SK-N-SH (cell line): ENCODE measurements around the gene MBTPS1. TPM values are rescaled to one million over a fixed set of nuclear protein-coding genes. Genes with fewer than 3 reads are reported as not detected.

Source experiments
- CTCF ChIA-PET: fragments of 300-600, 350-600 bp; formaldehyde crosslinking; extraction: SDS; loops from one replicate; lab custom pipeline; 2021; lab: Yijun Ruan, JAX
- POLR2A ChIA-PET: fragments of 350-600 bp; sonication (Branson Sonifier 250); formaldehyde crosslinking; extraction: SDS; loops from one replicate; lab custom pipeline; 2020; ENCODE audit warnings: antibody characterized with exemption, inconsistent platforms; lab: Yijun Ruan, JAX
- DNase-seq: peaks from one replicate; pipeline ENCODE4 v3.0.0; 2012
- H2AFZ ChIP-seq: fragments of 200-600 bp; sonication (generic); 2 replicates; pipeline ENCODE4 v1.8.1; 2016; ENCODE audit warnings: antibody characterized with exemption, mild to moderate bottlenecking, low read depth
- H3F3A ChIP-seq: fragments of 200-600 bp; sonication (generic); replicated peaks from 2 replicates; pipeline ENCODE3; 2016; ENCODE audit warnings: antibody characterized with exemption, mild to moderate bottlenecking; ENCODE audit not compliant: insufficient read depth
- H3K27ac ChIP-seq, 2 experiments: fragments of 200-500 bp in 1 of 2; fragments of 200-600 bp in 1 of 2; sonication (Bioruptor generic) in 1 of 2; sonication (generic), shearing (Covaris generic) in 1 of 2; 2 replicates each; pipeline versions ENCODE4 v1.5.1 to v1.6.1; 2014 to 2016; ENCODE audit warnings: low read depth in 2 of 2, inconsistent platforms in 1 of 2, low read length in 1 of 2, mild to moderate bottlenecking in 1 of 2, mixed read lengths in 1 of 2
- H3K27me3 ChIP-seq: fragments of 200-600 bp; sonication (generic), shearing (Covaris generic); 2 replicates; pipeline ENCODE4 v1.6.1; 2016; ENCODE audit warnings: mixed run types; ENCODE audit not compliant: insufficient read depth
- H3K36me3 ChIP-seq, 2 experiments: fragments of 200-500 bp in 1 of 2; fragments of 200-600 bp in 1 of 2; sonication (Bioruptor generic) in 1 of 2; sonication (generic) in 1 of 2; replicated peaks in 1 of 2; 2 replicates each; pipeline versions ENCODE3 to v1.5.1; 2014 to 2016; ENCODE audit warnings: low read length in 1 of 2, mild to moderate bottlenecking in 1 of 2; ENCODE audit not compliant: insufficient read depth in 2 of 2, control insufficient read depth in 1 of 2
- H3K4me1 ChIP-seq, 2 experiments: fragments of 200-500 bp in 1 of 2; fragments of 200-600 bp in 1 of 2; sonication (Bioruptor generic) in 1 of 2; sonication (generic), shearing (Covaris generic) in 1 of 2; 2 replicates each; pipeline versions ENCODE4 v1.5.1 to v1.6.1; 2014 to 2016; ENCODE audit warnings: low read depth in 1 of 2, low read length in 1 of 2, mixed run types in 1 of 2; ENCODE audit not compliant: insufficient read depth in 2 of 2, control insufficient read depth in 1 of 2
- H3K4me2 ChIP-seq: fragments of 200-600 bp; sonication (generic), shearing (Covaris generic); 2 replicates; pipeline ENCODE4 v1.6.1; 2017; ENCODE audit warnings: mixed run types
- H3K4me3 ChIP-seq, 2 experiments: fragments of 200-500 bp in 1 of 2; fragments of 200-600 bp in 1 of 2; sonication (Bioruptor generic) in 1 of 2; sonication (generic), shearing (Covaris generic) in 1 of 2; 2 replicates each; pipeline versions ENCODE4 v1.5.1 to v1.8.1; 2014 to 2016; ENCODE audit warnings: low read depth in 2 of 2, inconsistent platforms in 1 of 2, low read length in 1 of 2, mild to moderate bottlenecking in 1 of 2, mixed read lengths in 1 of 2, moderate library complexity in 1 of 2
- H3K79me2 ChIP-seq: fragments of 200-600 bp; sonication (generic); 2 replicates; pipeline ENCODE4 v1.8.1; 2017; ENCODE audit warnings: mild to moderate bottlenecking; ENCODE audit not compliant: insufficient read depth
- H3K9ac ChIP-seq: fragments of 200-600 bp; sonication (generic); 2 replicates; pipeline ENCODE4 v1.6.1; 2017; ENCODE audit warnings: mixed run types
- H3K9me2 ChIP-seq: fragments of 200-600 bp; sonication (generic); 2 replicates; pipeline ENCODE4 v1.6.1; 2017; ENCODE audit warnings: mixed run types
- H3K9me3 ChIP-seq: fragments of 200-600 bp; sonication (generic); 2 replicates; pipeline ENCODE4 v1.6.1; 2017; ENCODE audit warnings: mixed run types, mild to moderate bottlenecking, moderate library complexity
- H4K20me1 ChIP-seq: fragments of 200-600 bp; sonication (generic); 2 replicates; pipeline ENCODE4 v1.6.1; 2017; ENCODE audit warnings: mild to moderate bottlenecking, mixed run types; ENCODE audit not compliant: insufficient read depth
- CHD2 ChIP-seq: fragments of 150-350 bp; IDR thresholded peaks from 2 replicates; pipeline ENCODE4 v1.6.1; 2018; ENCODE audit warnings: low read length; ENCODE audit not compliant: partially characterized antibody
- FOXJ3 ChIP-seq: sonication (generic); formaldehyde crosslinking; IDR thresholded peaks from 2 replicates; pipeline ENCODE4 v1.5.1; 2020; ENCODE audit warnings: mild to moderate bottlenecking, missing genetic modification reagents
- GABPA ChIP-seq: IDR thresholded peaks from 2 replicates; pipeline ENCODE4 v1.4.0; 2012; ENCODE audit warnings: low read depth, mild to moderate bottlenecking
- JUND ChIP-seq: IDR thresholded peaks from 2 replicates; pipeline ENCODE4 v1.4.0; 2012
- MEF2A ChIP-seq: IDR thresholded peaks from 2 replicates; pipeline ENCODE4 v1.4.0; 2012; ENCODE audit warnings: low read depth, borderline replicate concordance
- MXI1 ChIP-seq: IDR thresholded peaks from 2 replicates; pipeline ENCODE4 v1.6.1; 2012; ENCODE audit warnings: mild to moderate bottlenecking, low read depth, low read length, improper control_type of control experiment
- POLR2AphosphoS5 ChIP-seq: IDR thresholded peaks from 2 replicates; pipeline ENCODE4 v1.6.1; 2012; ENCODE audit warnings: low read depth, low read length
- RAD21 ChIP-seq: IDR thresholded peaks from 2 replicates; pipeline ENCODE4 v1.6.1; 2012; ENCODE audit warnings: mild to moderate bottlenecking, low read length
- RCOR1 ChIP-seq: fragments of 150-350 bp; IDR thresholded peaks from 2 replicates; pipeline ENCODE4 v1.6.1; 2017; ENCODE audit warnings: antibody characterized with exemption, low read length
- RFX5 ChIP-seq: IDR thresholded peaks from 2 replicates; pipeline ENCODE4 v1.6.1; 2012; ENCODE audit warnings: mild to moderate bottlenecking, improper control_type of control experiment, low read length
- TAF1 ChIP-seq: IDR thresholded peaks from 2 replicates; pipeline ENCODE4 v1.6.1; 2012; ENCODE audit warnings: low read depth, mild to moderate bottlenecking, low read length, moderate library complexity, borderline replicate concordance
- TEAD4 ChIP-seq: IDR thresholded peaks from 2 replicates; pipeline ENCODE4 v1.4.0; 2012; ENCODE audit warnings: mild to moderate bottlenecking, borderline replicate concordance; ENCODE audit not compliant: insufficient read depth
- YY1 ChIP-seq: IDR thresholded peaks from 2 replicates; pipeline ENCODE4 v1.4.0; 2012; ENCODE audit warnings: low read depth, mild to moderate bottlenecking
- WGBS: methylation state at CpG from one replicate; pipeline ENCODE4 v1.1.6; 2017; ENCODE audit warnings: low lambda C conversion rate; 5-methylcytosine and 5-hydroxymethylcytosine counted together
- polyA plus RNA-seq, 3 experiments: library from polyadenylated mRNA; depleted of rRNA; stranded (reverse); fragments of >200 nt; gene quantifications; 2 replicates each; pipeline ENCODE4 v1.2.3, GENCODE V29; 2012
- TF ChIP-seq, protein P1 (sequence below): IDR thresholded peaks from 2 replicates; pipeline ENCODE4 v1.4.0; 2012; ENCODE audit warnings: low read depth, borderline replicate concordance
- TF ChIP-seq, protein P2 (sequence below): IDR thresholded peaks from 2 replicates; pipeline ENCODE4 v1.4.0; 2012; ENCODE audit warnings: low read depth
- TF ChIP-seq, protein P3 (sequence below): fragments of 150-350 bp; IDR thresholded peaks from 2 replicates; pipeline ENCODE4 v1.6.1; 2016; ENCODE audit warnings: mild to moderate bottlenecking, low read depth, low read length
- TF ChIP-seq, protein P4 (sequence below): fragments of 200-600 bp; sonication (generic); IDR thresholded peaks from 2 replicates; pipeline ENCODE4 v1.6.1; 2017; ENCODE audit warnings: antibody characterized with exemption, mild to moderate bottlenecking, moderate library complexity

The MBTPS1 gene
- polyA plus RNA-seq, 1 of the 3 experiments (the other 2 are of a cell fraction) = 84.9 TPM

DNA sequence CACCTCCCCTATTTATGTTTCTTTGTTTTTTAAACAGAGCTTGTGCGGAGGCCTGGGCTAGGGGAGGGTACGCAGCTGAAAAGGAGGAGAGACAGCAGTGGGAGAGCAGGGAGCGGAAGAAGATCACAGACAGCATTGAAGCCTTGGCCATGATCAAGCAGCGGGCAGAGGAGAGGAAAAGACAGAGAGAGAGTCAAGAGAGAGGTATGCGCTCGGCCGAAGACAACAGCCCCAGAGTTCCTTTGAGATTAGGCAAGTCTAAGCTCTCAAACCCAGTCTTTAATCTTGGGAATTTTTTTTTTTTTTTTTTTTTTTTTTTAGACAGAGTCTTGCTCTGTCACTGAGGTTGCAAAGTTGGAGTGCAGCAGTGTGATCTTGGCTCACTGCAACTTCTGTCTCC, 49.0 kb upstream of the MBTPS1 start:
- ChIA-PET CTCF (interaction anchor here (1.0 to 2.5 kb wide), 3 partner anchors 10 to 91 kb away, joined by 3 to 17 read pairs (median 15); partner anchors contain the start of gene TAF1C), POLR2A (no interaction called here)
- peaks cover 46% of the 10 kb centered on the region for H3K27me3 ChIP-seq
- H3K9me3 ChIP-seq = no peaks in the 10 kb centered on the region
- H3K9me2 ChIP-seq = no peaks in the 10 kb centered on the region
- H3K9ac ChIP-seq = no peak overlapping the region
- no peaks in the 10 kb centered on the region for H3K79me2 ChIP-seq
- DNase-seq = no peak
- no peak overlapping the region for H3K27ac ChIP-seq
- no peak overlapping the region for H3K4me3 ChIP-seq
- no peaks in the 10 kb centered on the region for H3F3A ChIP-seq
- no peaks in the 10 kb centered on the region for H3K4me1 ChIP-seq
- H2AFZ ChIP-seq = no peak overlapping the region
- WGBS = 92% methylated on average over 7 of the region's 7 CpGs
- H3K36me3 ChIP-seq = no peaks in the 10 kb centered on the region
- TF ChIP-seq, protein P1, sequence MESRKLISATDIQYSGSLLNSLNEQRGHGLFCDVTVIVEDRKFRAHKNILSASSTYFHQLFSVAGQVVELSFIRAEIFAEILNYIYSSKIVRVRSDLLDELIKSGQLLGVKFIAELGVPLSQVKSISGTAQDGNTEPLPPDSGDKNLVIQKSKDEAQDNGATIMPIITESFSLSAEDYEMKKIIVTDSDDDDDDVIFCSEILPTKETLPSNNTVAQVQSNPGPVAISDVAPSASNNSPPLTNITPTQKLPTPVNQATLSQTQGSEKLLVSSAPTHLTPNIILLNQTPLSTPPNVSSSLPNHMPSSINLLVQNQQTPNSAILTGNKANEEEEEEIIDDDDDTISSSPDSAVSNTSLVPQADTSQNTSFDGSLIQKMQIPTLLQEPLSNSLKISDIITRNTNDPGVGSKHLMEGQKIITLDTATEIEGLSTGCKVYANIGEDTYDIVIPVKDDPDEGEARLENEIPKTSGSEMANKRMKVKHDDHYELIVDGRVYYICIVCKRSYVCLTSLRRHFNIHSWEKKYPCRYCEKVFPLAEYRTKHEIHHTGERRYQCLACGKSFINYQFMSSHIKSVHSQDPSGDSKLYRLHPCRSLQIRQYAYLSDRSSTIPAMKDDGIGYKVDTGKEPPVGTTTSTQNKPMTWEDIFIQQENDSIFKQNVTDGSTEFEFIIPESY = no peak
- TF ChIP-seq RCOR1 = no peak
- TF ChIP-seq, protein P2, sequence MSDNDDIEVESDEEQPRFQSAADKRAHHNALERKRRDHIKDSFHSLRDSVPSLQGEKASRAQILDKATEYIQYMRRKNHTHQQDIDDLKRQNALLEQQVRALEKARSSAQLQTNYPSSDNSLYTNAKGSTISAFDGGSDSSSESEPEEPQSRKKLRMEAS = no peak
- no peak for TF ChIP-seq FOXJ3 (CRISPR knock-in tag)
- H4K20me1 ChIP-seq = no peaks in the 10 kb centered on the region
- H3K4me2 ChIP-seq = no peak overlapping the region

DNA sequence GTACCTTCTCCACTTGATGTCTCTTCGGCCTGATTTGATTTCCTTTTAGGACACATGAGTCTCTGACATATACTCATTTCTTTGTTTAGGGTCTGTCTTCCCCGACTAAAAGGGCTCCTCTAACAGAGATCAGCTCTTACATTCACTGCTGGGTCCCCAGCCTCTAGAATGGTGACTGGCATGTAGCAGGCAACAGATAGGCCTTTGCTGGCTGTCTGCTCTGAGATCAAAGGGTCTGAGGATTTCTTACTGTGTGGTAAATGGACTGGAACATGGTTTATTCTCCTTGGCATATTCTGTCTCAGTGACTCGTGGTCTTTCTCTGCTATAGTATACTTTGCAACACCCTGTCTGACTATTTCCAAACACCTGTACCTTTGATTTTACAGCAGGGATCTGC, 45.1 kb upstream of the MBTPS1 start:
- Histone ChIP-seq H3K27ac (no peak overlapping the region), H3K36me3 (no peaks in the 10 kb centered on the region), H3K4me2 (no peak overlapping the region), H3K79me2 (no peaks in the 10 kb centered on the region), H3K9me2 (no peaks in the 10 kb centered on the region), H3K9ac (no peak overlapping the region), H2AFZ (no peak overlapping the region), H4K20me1 (no peaks in the 10 kb centered on the region), H3K4me1 (peaks cover 0 to 2% of the 10 kb centered on the region in 2 experiments; a peak in 1 of 4 replicates), H3F3A (no peaks in the 10 kb centered on the region), H3K9me3 (no peaks in the 10 kb centered on the region), H3K27me3 (peaks cover 39% of the 10 kb centered on the region), H3K4me3 (no peak overlapping the region)
- POLR2A ChIA-PET = no interaction called here
- TF ChIP-seq GABPA (no peak), RAD21 (no peak), TEAD4 (no peak), TAF1 (no peak), YY1 (no peak)
- CTCF ChIA-PET = interaction anchor here (1.3 to 1.9 kb wide), 2 partner anchors 13 to 14 kb away, joined by 6 read pairs; no protein-coding TSS in a partner anchor
- no peak for DNase-seq
- WGBS = 35% methylated on average over 3 of the region's 3 CpGs

DNA sequence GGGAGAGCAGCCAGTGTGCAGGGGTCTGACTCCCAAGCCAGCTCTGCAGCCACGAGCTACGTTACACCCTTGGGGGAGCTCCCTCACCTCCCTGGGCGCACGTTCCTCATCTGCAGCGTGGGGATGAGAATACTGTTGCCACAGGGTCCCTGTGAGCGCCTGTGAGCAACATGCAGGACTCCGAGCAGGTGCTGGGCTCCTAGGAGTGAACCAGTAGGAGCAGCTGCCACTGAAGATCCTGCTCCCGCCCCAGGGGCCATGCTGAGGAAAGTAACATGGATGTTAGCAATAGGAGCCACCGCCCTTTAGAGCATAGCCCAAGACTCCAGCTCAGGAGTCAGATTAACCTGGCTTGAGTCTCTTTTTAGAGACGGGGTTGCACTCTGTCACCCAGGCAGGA, 44.3 kb upstream of the MBTPS1 start:
- Histone ChIP-seq H3K4me3 (no peak overlapping the region), H3F3A (no peaks in the 10 kb centered on the region), H3K9ac (no peak overlapping the region), H3K27me3 (peaks cover 32% of the 10 kb centered on the region), H3K9me3 (no peaks in the 10 kb centered on the region), H3K4me2 (no peak overlapping the region), H2AFZ (no peak overlapping the region), H4K20me1 (no peaks in the 10 kb centered on the region), H3K9me2 (no peaks in the 10 kb centered on the region), H3K79me2 (no peaks in the 10 kb centered on the region), H3K36me3 (no peaks in the 10 kb centered on the region), H3K4me1 (peaks cover 0 to 2% of the 10 kb centered on the region in 2 experiments; a peak in 1 of 4 replicates), H3K27ac (no peak overlapping the region)
- CTCF ChIA-PET = interaction anchor here (0.9 to 1.9 kb wide), 6 partner anchors 13 to 204 kb away, joined by 3 to 8 read pairs (median 6); partner anchors contain the start of gene TAF1C
- POLR2A ChIA-PET = no interaction called here
- WGBS = 67% methylated on average over 1 of the region's 10 CpGs
- no peak for DNase-seq
- no peak for TF ChIP-seq RAD21
- no peak for TF ChIP-seq CHD2
- TF ChIP-seq MXI1 = no peak
- no peak for TF ChIP-seq GABPA
- no peak for TF ChIP-seq RFX5
- no peak for TF ChIP-seq JUND
- no peak for TF ChIP-seq POLR2AphosphoS5
- TF ChIP-seq, protein P3, sequence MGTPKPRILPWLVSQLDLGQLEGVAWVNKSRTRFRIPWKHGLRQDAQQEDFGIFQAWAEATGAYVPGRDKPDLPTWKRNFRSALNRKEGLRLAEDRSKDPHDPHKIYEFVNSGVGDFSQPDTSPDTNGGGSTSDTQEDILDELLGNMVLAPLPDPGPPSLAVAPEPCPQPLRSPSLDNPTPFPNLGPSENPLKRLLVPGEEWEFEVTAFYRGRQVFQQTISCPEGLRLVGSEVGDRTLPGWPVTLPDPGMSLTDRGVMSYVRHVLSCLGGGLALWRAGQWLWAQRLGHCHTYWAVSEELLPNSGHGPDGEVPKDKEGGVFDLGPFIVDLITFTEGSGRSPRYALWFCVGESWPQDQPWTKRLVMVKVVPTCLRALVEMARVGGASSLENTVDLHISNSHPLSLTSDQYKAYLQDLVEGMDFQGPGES = no peak
- TF ChIP-seq, protein P4, sequence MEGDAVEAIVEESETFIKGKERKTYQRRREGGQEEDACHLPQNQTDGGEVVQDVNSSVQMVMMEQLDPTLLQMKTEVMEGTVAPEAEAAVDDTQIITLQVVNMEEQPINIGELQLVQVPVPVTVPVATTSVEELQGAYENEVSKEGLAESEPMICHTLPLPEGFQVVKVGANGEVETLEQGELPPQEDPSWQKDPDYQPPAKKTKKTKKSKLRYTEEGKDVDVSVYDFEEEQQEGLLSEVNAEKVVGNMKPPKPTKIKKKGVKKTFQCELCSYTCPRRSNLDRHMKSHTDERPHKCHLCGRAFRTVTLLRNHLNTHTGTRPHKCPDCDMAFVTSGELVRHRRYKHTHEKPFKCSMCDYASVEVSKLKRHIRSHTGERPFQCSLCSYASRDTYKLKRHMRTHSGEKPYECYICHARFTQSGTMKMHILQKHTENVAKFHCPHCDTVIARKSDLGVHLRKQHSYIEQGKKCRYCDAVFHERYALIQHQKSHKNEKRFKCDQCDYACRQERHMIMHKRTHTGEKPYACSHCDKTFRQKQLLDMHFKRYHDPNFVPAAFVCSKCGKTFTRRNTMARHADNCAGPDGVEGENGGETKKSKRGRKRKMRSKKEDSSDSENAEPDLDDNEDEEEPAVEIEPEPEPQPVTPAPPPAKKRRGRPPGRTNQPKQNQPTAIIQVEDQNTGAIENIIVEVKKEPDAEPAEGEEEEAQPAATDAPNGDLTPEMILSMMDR = no peak
- TF ChIP-seq YY1 = no peak
- TF ChIP-seq TEAD4 = no peak
- no peak for TF ChIP-seq MEF2A
